ENCODE results near the gene CELSR1.

CELSR1 gene

GRCh38 chr22:46533070-46533833 lies 4.2 kb downstream of the CELSR1 start:
- TF ChIP-seq, protein P1, sequence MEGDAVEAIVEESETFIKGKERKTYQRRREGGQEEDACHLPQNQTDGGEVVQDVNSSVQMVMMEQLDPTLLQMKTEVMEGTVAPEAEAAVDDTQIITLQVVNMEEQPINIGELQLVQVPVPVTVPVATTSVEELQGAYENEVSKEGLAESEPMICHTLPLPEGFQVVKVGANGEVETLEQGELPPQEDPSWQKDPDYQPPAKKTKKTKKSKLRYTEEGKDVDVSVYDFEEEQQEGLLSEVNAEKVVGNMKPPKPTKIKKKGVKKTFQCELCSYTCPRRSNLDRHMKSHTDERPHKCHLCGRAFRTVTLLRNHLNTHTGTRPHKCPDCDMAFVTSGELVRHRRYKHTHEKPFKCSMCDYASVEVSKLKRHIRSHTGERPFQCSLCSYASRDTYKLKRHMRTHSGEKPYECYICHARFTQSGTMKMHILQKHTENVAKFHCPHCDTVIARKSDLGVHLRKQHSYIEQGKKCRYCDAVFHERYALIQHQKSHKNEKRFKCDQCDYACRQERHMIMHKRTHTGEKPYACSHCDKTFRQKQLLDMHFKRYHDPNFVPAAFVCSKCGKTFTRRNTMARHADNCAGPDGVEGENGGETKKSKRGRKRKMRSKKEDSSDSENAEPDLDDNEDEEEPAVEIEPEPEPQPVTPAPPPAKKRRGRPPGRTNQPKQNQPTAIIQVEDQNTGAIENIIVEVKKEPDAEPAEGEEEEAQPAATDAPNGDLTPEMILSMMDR (IDR thresholded peaks at IDR 0.05; ENCODE audit: borderline replicate concordance, control extremely low read depth, extremely low read depth, insufficient read depth, missing control alignments) = no peak
- DNase-seq (ENCODE audit: low spot score) = no peak
- in situ Hi-C loops (cut with MboI; ENCODE audit: low sequenced_read_pairs, unreplicated experiment) = no loop called here

DNA sequence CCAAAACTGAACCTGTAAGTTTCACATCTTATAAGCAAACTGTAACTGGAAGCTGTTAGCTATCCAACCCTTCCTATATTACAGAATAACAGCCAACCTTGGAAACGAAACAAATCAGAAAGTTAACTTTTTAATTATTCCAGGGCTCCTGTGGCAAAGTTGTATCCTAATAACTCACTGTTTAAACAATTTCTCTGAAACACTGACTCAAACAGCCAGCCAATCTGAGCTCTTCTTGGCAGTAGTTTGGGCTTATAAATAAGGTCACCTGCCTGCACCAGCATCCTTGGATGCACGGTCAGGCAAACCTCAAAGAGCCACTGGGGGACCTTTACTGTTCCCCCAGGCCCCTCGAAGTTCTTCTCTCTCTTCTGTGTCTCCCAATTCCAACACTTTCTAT lies 5.0 kb downstream of the CELSR1 start:
- in situ Hi-C loops (cut with MboI; ENCODE audit: low sequenced_read_pairs, unreplicated experiment) = no loop called here
- TF ChIP-seq, protein P1 (IDR thresholded peaks at IDR 0.05; ENCODE audit: borderline replicate concordance, control extremely low read depth, extremely low read depth, insufficient read depth, missing control alignments) = no peak
- DNase-seq (ENCODE audit: low spot score) = no peak

- no peak for DNase-seq (ENCODE audit: low spot score)
- in situ Hi-C loops (cut with MboI; ENCODE audit: low sequenced_read_pairs, unreplicated experiment) = no loop called here
- TF ChIP-seq, protein P1 (IDR thresholded peaks at IDR 0.05; ENCODE audit: borderline replicate concordance, control extremely low read depth, extremely low read depth, insufficient read depth, missing control alignments) = no peak
Observed at GRCh38 chr22:46531581-46532175, 5.7 kb downstream of the CELSR1 start.

DNA sequence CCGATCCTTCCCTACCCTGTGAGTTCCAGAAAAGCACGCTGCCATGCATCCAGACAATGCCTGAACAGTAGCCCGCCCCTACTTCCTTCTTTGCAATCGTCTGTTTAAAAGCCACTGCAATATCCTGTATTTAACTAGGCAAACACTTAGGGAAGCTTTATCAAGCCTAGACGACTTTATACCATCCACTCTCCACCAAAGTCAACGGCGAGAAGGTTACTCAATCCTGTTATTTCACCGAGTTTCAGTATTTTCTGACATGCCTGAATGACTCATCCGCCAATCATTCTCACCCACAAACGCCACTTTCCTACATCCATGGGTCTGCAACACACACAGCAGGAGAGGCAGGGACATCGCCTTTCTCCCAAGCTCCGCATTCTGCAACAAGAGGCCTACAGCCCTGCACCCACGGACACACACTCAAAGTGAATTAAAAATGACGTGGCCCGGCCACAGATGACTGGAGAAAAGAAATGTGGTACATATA lies 9.3 kb downstream of the CELSR1 start:
- in situ Hi-C loops (cut with MboI; ENCODE audit: low sequenced_read_pairs, unreplicated experiment) = no loop called here

DNA sequence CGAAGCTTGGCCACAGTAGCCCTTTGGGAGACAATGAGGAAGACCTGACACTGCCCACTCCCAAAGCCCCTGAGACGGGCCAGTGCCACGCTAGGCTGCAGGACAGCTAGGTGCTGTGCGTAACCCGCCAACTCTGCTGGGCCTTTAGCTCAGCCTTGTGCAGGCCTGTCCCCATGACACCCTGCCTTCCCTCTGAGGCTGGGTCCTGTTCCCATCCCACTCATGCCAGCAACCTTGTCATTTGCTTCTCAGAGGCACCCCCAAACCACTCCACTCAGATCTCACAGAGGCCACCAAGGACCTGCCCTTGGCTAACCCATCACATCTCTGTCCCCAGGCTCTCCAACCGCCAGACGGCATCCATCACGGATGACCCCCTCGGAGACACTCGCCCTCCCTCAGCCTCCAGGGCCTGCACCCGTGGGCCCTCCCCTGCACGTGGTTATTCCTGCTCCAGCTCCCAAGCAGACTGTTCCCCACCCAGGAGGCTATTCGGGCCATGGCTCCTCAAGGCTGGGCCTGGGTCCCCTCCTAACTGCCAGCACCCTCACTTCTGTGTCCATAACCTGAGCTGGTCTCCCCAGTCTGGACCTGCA lies 11.1 kb downstream of the CELSR1 start:
- in situ Hi-C loops (cut with MboI; ENCODE audit: low sequenced_read_pairs, unreplicated experiment) = no loop called here
- DNase-seq (ENCODE audit: low spot score) = no peak
- TF ChIP-seq, protein P1 (IDR thresholded peaks at IDR 0.05; ENCODE audit: borderline replicate concordance, control extremely low read depth, extremely low read depth, insufficient read depth, missing control alignments) = no peak

More for the DNA sequence above, 9.3 kb downstream of the CELSR1 start:
- no peak for DNase-seq (ENCODE audit: low spot score)
- TF ChIP-seq, protein P1 (IDR thresholded peaks at IDR 0.05; ENCODE audit: borderline replicate concordance, control extremely low read depth, extremely low read depth, insufficient read depth, missing control alignments) = no peak

- in situ Hi-C loops (cut with MboI; ENCODE audit: low sequenced_read_pairs, unreplicated experiment) = no loop called here
- TF ChIP-seq, protein P1 (IDR thresholded peaks at IDR 0.05; ENCODE audit: borderline replicate concordance, control extremely low read depth, extremely low read depth, insufficient read depth, missing control alignments) = no peak
- no peak for DNase-seq (ENCODE audit: low spot score)
Observed at GRCh38 chr22:46525389-46526243, 11.8 kb downstream of the CELSR1 start.
